NCI-H187 treated with DMSO at 0.1 percent for 48 hours (cell line): Measurements from ENCODE around the gene AANAT.
"Not testable (repeated sequence)": the region's sequence is repeated elsewhere in the genome, so short reads cannot be mapped to it uniquely, and the experiment has no call there.

Experiments
- DNase-seq: peaks from one replicate; lab custom pipeline; 2025; lab: John Stamatoyannopoulos, UW

AANAT gene

DNA sequence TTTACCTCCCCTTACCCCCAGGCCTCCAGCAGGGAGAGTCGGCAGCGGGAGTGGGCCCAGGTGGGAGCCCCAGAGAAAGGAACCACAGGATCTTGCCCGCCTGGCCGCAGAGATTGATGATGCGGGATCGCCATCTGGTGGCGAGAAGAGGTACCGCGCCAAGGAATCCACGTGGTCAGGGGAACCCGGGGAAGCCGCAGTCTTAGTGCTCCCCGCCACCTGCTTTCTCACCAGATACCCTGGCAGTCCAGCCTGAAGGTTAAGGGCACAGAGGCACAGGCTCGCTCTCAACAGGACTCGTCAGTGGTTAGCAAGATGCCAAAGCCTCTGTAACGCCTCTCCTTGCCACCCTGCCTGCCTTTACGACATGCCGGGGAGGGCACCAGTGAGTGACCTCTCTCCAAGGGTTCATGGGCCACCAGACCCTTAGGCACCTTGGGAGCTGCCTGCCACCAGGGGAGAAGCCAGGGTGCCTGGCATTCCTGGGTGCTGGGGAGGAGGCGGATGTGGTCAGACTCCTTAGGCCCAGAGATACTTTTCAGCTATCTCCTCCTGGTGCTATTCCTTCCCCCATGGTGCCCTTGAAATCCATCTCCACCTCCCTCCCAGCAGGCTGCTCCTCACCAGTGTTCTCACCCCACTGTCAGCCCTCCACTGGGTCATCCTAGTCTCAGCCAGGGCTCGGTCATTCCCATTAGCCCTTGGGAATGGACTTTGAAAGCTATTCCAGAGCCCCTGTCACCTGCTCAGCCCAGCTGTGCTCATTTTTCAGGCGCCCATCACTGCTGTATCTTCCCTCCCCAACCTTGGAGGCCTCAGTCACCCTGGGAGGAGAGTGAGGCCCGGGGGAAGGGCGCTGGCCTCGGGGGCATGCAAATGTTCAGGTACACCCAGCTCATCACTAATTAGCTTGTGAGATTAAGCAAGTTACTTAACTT lies 39.3 kb downstream of the AANAT start:
- no peak for DNase-seq

DNA sequence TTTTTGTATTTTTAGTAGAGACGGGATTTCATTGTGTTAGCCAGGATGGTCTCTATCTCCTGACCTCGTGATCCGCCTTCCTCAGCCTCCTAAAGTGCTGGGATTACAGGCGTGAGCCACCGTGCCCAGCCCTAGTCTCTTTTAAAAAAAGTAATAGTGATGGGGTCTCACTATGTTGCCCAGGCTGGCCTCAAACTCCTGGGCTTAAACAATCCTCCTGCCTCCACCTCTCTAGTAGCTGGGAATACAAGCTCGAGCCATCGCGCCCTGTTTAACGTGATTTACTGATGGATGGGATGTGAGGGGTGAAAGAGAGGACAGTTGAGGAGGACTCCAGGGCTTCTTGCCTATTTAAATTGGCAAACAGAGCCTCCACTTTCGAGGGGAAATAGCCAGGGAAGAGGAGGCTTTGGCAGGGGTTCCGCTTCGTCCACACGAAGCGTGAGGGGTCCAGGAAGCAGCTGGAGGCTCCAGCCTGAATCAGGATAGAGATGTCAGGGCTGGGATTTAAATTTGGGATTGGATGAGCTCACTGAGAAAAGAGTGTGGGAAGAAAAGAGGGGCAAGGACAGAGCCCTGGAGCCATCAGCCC lies 41.2 kb downstream of the AANAT start:
- not testable (repeated sequence) for DNase-seq

DNA sequence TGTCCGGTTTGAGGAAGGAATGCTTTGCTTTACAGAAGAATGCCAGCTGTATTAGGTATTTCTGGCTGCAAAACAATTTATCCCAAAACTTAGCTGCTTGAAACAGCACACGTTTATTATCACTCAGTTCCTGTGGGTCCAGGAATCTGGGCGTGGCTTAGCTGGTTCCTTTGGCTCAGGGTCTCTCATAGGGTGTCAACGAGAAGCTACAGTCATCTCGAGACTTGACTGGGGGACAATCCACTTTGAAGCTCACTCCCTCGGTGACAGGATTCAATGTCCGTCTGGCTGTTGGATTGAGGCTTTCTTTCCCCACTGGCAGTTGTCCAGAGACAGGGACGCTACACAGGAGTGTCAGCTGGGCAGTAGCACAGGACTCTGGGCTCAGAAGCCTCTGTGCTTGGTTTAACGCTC lies 43.4 kb downstream of the AANAT start:
- no peak for DNase-seq

DNA sequence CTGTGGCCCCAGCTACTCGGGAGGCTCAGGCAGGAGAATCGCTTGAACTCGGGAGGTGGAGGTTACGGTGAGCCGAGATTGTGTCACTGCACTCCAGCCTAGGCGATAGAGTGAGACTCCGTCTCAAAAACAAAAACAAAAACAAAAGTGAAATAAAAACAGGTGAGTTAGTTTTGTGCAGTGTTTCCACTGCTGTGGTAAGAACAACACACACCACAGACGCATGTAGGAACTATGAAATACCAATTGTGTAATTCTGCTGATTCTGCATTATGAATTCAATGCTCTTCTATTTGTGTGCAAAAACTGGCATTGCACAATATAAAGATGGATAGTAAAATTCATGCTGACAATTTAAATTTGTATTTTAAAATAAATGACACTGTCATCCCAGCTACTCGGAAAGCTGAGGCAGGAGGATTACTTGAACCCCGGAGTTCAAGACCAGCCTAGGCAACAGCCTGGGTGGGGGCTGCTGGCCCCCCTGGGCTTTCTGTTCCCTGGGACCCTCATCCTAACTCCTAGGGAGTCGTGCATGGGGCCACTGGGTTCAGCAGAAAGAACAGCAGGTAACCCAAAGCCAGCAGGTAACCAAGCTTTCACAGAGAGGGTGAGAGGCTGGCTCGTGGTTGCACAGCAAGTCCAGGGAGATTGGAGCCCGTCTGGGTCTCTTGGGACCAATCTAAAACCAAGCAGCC lies 44.4 kb downstream of the AANAT start:
- DNase-seq, result no peak

GRCh38 chr17:76512366-76513305 lies 45.2 kb downstream of the AANAT start:
- no peak for DNase-seq

DNA sequence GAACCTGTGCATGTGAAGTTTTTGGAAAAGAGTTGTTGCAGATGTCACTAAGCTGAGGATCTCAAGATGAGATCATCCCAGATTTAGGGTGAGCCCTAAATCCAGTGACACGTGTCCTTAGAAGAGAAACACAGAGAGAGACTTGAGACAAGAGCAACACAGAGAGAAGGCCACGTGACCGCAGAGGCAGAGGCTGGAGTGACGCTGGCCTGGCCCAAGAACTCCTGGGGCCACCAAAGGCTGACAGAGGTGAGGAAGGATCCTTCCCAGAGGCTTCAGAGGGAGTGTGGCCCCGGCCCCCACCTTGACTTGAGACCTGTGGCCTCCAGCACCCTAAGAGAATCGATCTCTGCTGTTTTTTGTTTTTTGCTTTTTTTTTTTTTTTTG lies 45.9 kb downstream of the AANAT start:
- no peak for DNase-seq

DNA sequence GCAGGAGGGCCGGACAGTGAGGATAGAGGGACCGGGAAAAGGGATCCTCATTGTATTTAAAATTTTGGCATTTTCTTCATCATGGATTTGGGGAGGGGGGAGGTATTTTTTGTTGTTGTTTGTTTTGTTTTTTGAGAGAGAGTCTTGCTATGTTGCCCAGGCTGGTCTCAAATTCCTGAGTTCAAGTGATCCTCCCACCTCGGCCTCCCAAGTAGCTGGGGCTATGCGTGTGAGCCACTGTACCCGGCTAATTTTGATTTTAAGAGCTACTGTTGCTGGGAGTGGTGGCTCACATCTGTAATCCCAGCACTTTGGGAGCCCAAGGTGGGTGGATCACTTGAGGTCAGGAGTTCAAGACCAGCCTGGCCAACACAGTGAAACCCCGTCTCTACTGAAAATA lies 47.0 kb downstream of the AANAT start:
- DNase-seq, result not testable (repeated sequence)

GRCh38 chr17:76515274-76515949 lies 48.0 kb downstream of the AANAT start:
- DNase-seq, result no peak

GRCh38 chr17:76517638-76518038 lies 50.2 kb downstream of the AANAT start:
- no peak for DNase-seq

DNA sequence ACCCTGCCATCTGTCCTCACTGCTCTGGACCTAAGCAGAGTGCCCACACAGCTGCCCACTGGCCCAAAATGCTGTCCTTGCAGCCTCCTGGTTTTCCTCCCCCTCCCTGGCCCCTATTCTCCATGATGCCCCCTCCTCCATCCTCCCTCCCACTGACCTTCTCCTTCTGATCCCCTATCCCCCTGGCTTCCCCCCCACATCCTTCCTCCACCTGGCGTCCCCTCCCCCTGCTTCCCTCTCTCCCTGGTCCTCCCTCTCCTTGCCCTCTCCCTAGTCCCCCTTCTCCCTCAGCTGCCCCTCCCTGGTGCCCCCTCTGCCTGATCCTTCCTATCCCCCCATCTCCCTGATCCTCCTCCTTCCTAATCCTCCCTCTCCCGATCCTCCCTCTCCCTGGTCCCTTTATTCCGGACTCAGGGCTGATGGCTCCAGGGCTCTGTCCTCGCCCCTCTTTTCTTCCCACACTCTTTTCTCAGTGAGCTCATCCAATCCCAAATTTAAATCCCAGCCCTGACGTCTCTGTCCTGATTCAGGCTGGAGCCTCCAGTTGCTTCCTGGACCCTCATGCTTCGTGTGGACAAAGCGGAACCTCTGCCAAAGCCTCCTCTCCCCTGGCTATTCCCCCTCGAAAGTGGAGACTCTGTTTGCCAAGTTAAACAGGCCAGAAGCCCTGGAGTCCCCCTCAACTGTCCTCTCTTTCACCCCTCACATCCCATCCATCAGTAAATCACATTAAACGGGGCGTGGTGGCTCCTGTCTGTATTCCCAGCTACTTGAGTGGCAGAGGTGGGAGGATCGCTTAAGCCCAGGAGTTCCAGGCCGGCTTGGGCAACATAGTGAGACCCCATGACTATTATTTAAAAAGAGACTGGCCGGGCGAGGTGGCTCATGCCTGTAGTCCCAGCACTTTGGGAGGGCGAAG lies 51.9 kb downstream of the AANAT start:
- DNase-seq, result no peak
